GM21423 (cell line): ENCODE data around the gene AKT1S1.

ENCODE experiments used
- ATAC-seq: cut with Tn5 transposase; IDR thresholded peaks from one replicate; pipeline ENCODE4 v1.9.1; 2021; ENCODE audit warnings: mild to moderate bottlenecking, moderate library complexity; ENCODE audit not compliant: unreplicated experiment

The AKT1S1 gene

DNA sequence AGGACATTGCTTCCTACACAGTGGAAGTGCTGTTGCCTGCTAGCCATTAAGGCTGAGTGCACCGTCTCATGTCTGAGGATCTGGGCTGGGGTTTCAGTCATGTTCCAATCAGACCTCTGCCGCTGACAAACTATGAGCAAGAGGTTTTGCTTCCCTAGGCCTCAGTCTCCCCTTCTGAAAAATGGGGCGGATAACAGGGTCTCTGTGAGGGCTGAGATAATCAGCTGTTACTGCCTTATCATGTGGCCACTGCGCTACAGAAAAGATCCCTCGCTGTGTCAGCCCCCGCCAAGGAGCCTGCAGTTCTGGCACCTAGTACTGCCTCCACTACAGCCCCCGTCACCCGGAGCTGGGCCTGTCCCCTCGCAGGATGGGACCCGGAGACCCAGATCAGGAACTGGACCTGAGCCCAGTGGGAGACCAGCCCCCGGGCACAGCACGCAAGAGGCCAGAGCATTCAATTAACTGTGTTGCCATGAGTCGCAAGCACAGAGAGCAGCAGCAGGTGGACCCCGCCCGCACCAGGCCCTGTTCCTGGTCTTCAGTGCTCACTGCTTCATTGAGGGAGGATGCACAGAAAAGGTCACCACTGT lies 6.8 kb downstream of the AKT1S1 start:
- no peak for ATAC-seq

DNA sequence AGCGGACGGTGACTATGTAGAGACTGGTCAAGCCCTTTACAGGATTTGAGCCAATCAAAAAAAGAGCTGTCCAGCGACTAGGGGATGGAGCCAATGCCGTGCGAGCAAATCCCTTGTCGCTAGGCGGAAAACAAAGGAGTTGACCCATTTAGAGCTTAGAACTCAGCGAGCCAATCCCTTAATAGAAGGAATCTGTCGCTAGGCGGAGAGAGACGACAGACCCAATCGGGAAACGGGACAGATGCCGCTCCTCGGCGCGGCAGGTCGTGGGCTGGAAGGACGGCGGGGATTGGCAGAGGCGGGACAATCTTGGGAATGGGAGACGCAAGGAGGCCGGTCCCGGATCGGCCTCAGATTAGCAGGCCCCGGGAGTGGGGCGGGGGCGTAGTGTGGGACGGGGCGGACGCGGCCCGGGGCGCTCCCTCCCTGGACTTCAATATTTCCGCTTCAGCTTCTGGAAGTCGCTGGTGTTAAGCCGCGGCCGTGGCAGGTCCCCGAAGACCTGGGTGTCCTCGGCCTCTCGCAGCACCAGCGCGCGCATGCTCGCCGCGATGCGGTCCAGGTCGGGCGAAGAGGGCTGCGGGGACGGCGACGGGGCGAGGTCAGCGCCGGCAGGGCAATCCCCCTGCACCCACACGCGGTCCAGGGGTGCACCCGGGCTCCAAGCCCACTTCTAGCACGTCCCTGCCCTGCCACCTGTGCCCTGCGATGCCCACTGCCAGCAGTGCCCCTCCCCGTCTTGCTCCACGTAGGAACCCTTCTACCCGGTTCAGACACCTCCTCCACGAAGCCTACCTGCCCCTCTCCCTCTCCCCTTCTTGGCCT lies 7.5 kb downstream of the AKT1S1 start:
- peak; percentile 65 for ATAC-seq

DNA sequence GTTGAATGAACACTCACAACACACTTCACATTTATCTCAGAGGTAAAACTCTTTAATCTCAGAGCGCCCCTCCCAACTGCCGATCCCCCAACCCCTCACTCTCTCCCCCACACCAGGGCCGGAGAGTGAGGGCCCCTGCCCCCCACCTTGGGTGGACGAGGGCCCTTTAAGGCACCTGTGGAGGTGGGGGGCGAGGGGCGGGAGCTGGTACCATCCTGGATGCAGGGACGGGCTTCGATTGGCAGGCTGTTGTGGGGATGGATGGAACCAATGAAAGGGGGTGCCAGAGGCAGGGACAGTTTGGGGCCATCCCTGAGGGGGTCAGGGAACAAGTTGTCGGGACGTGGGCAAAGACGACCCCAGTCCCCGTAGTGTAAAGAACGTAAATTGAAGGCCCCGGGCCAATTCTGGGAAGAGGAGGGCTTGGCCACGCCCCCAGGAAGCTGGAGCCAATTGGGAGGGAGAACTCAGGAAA lies 8.1 kb downstream of the AKT1S1 start:
- peak; percentile 2 for ATAC-seq

DNA sequence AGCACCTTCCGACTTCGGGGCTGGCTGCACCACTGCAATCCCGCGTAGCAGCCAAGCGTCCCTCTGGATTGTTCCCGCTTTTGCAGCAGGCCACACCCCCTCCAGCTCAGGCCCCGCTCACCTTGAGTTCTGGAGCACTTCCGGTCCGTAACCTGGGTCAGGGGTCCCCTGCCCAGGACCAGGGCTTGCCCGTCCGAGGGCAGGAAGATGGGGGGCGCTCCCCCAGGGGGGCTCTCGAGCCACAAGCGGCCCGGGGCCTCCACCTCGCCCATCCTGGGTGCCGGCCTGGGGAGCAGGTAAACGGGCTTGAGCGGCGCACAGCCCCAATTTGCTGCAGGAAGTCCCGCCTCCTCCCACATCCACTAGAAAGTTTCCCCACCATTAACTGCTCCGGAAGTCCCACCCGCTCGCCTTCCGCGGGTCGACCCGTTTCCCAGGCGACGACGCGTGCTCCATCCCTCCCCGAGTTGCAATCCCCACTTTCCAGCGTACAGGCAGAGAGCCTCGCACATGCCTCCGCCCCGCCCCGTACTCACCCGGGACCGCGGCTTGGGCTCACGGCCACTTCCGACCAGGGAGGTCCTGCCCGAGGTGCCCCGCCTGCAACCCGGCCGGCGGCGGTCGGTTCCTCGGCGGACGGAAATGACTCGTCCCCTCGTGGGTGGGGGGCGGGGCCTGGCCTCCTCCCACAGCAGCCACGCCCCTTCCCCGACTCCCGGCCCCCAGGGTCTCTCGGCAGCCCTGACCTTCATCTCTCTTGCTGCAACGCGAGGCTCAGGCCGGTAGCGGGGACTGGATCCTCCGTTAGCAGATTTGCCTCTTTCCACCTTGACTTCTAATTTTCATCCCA lies 10.0 kb downstream of the AKT1S1 start, which contains the start of gene PNKP:
Gene PNKP, minus strand, starts transcription at position 644 of the 850 bp plus-strand sequence. Its CDS starts 372 bp downstream, at position 272.
- ATAC-seq, result peak; percentile 33

DNA sequence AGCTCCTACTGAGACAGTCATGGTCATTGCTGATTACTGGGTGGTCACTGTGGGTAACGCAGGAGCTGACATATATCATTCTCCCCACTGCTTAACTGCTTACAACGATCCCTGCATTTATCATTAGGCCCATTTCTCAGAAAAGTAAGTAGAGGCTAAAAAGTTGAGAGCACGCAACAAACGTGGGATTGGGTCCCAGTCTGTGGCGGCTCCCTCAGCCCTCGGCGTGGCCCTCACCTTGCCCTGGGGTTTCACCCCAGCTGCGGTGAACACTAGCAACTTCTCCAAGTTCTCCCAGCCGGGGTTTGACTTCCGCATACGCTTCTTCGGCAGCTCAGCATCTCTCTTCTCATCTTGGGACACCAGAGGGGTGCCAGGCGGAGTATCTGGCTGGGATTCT lies 12.3 kb downstream of the AKT1S1 start:
- no peak for ATAC-seq

DNA sequence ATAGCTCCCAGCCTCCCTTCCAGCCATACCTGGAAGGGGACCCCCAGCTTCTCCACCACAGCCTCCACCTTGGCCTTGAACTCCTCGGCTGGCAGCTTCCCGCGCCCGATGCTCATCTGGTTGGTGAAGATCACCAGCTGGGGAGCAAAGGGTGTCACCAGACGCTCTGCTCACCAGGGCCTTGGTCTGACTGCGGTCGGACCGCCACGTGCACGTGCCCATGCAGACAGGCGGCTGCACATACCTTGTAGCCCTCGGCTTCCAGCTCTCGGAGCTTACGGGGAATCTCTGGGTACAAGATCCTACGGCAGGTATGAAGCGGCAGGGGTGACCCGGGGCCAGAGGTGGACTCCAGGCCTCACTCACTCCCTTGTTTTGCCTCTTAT lies 13.2 kb downstream of the AKT1S1 start:
- ATAC-seq, result no peak

DNA sequence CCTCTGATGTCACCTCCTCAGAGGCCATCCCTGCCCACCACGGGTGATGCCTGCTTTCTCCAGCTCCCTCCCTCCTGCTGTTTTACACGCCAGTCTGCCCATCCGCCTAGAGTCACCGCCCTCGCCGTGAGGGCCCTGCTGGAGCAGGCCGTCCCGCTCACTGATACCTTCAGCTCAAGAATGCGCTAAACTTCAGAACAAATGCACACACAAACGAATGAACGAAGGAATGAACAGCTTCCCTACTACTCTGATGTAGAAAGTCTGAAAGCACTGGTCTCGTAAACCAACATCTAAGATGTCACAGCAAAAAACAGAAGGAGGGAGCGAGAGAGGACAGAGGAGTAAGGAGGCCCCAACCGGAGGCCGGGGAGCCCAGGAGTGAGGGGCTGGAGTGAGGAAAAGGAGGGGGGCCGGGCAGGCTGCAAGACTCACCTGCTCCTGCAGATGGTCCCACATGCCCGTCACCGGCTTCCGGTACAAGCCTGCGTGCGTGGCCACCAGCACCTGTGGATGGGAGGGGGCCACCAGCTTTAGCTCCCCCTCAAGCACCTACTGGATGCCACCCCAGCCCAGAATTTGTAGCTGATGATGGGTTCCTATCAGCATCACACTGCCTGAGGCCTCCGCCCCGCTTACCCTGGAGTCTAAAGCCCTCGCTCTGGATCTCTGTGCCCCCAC lies 13.8 kb downstream of the AKT1S1 start:
- ATAC-seq, result no peak

DNA sequence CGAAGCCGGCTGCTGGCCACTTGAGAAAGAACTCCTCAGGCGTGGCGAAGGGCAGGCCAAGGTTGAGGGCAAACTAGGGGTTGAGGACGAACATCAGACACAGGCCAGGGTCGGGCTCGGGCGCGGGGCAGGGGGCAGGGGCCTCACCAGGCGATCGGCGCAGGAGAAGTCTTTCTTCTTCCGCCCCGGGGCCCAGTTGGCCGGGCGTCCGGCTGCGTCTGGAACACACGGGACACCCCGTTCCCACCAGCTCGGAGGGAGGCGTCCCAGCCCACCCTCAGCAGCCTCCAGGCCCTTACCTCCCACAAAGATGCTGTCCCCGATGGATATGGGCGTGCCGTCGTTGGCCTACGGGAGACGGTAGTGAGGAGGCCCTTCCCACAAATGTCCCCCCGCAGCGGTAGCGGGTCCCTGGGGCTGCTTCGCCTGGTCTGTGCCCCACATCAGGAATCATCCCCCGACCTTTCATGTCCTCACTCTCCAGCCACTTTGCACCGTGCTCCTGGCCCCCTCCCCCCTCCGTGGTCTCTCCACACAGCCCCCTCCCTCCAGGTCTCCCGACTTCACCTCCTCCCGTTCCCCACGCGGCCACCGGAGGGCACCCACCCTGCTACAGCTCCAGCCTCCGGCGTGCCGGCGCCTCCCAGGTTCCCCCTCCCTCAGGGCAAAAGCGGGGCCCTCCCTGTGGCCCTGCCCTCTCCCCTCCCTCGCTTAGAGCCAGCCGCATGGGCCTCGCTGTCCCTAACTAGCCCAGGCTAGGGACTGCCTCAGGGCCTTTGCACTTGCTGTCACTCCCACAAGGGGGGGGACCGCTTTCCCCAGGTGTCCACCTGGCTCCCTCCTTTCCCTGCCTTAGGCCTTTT lies 14.5 kb downstream of the AKT1S1 start:
- ATAC-seq, result no peak

DNA sequence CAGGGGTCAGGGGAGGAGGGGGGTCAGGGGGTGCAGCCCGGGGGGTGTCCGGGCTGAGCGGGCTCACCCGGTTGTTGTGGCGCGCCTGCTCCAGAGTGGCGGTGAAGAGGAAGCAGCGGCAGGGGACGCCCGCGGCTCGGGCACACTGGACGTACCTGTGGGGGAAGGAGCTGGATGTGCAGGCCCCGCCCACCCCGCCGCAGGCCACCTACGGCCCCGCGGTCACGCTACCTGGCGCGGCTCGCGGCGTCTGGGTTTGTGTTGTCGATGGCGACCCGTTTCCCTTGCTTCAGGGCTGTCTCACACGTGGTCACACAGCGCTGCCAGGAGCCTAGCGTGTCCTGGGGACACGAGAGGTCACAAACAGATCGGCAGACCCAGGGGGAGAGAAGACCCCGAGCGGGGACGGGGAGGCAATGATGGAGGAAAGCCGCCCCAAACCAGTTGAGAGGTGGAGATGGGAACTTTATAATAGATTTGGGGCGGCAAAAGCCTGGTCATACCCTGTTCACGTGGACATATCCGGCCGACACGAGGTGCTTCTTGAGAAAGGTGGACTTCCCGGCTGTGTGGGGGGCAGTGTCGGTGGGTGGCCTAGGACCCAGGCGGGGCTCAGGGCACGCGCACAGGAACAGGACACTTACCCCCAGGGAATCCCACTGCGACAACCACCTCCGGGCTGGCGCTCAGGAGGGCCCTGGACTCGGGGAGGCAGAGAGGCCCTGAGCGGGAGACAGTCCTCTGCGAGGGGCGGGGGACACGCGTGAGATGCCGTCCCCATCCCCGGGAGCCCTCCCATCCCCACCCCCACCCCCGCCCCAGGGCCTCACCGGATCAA lies 15.4 kb downstream of the AKT1S1 start:
- ATAC-seq, result no peak

DNA sequence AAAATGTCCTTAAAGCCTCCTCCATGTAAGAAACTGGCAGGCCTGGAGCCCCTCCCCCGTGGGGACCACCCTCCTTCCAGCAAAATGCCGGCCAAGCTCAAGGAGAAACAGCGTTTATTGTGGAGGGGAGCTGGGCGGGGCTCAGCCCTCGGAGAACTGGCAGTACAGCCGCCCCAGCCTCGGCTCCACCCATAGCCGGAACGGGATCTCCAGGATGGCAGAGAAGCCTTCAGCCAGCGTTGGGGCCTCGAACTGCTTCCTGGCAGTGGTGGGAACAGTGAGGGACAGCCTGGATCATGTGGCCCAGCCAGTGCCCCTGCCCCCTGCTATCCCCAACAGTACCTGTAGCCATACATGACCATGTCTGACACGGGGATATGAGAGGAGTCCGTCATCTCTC lies 16.0 kb downstream of the AKT1S1 start:
- ATAC-seq, result no peak

DNA sequence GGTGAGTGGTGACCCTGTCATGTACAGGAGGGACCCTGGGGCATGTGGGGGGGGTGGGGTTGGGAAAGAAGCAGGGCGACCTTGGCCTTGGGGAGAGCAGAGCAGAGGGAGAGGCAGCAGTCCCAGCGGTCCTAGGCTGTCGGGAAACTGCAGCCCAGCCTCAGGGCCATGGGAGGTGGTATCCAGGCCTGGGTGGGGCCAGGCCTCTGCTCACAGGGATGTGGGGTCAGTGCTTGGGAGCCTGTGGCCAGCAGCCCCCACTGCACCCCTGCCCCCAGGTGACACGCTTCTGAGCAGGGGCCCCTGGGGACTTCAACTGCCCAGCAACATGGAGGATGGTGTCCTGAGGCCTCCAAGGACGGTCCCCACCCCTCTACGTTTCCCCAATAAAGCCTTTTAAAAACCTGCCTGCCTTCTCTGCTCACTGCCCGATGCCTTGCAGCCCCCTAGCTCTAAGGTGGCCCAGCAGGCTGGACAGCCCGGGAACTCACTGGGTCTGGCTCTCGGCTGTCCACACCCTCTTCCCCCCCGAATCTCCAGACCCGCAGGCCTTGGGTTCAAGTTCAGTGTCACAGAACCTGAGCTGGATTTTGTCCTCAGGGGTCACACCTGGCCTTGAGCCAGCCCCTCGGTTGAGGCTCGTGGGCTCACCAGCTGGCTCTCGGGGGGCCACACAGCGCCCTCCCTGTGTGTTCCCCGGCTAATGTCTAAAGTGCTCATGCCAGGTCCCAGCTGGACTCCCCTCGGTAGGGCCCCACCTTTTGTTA lies 16.6 kb downstream of the AKT1S1 start:
- no peak for ATAC-seq

DNA sequence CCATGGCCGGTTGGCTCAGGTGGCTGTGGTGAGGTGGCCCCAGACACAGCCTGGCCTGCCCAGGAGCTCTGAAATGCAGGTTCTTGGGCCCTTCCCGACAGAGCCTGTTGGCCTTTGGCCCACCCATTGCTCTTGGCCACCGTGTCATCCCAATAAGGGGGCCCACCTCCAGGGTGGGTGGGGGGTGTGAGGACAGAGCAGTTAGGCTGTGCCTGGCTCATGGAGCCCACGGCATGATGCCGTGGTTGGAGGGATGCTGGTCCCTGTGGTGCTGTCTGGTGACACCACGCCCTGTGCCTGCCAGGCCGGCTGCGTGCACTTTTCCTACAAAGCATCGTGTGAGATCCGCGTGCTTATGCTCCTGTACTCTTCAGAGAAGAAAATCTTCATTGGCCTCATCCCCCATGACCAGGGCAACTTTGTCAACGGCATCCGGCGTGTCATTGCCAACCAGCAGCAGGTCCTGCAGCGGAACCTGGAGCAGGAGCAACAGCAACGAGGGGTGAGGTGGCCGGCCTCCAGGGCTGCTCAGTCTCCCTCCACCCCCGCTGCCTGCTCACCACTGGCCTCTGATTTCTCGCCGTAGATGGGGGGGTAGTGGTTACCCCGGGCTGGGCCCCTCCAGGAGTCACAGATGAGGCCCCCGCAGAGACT lies 17.3 kb downstream of the AKT1S1 start:
- ATAC-seq, result no peak

DNA sequence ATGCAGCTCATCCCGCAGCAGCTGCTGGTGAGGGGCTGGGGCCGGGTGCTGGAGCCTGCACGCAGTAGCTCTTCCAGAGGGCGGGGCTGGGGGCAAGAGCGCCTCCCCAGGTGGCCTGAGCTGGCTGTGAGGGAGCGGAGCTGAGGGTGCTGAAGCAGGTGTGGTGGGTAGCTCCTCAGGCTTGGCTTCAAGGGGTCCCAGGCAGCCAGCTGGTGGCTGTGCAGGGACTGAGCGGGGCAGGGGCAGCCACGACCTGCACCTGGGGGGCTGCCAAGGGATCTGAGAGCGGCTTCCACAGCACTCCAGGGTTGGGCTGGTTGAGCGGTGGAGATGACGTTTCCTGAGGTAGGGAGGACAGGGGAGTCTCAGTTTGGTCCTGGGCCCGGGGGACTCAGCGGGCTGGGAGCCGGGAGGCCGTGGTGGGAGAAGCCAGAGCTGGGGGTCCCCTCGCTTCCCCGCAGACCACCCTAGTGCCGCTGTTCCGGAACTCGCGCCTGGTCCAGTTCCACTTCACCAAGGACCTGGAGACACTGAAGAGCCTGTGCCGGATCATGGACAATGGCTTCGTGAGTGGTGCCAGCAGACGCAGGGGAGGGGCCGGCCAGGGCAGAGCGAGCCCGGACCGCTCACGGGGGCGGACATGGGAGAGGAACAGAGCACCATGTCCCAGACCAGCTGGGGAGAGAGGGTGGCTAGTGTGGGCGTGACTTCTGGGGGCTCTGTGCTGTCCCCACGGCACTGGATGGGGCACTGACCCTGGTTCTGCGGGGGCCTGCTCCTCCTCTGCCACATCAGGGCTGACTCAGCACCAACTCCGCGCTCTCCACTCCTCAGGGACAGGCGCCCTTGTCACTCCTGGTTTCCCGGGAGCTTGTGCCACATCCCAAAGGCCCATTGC lies 18.8 kb downstream of the AKT1S1 start:
- ATAC-seq, result no peak

DNA sequence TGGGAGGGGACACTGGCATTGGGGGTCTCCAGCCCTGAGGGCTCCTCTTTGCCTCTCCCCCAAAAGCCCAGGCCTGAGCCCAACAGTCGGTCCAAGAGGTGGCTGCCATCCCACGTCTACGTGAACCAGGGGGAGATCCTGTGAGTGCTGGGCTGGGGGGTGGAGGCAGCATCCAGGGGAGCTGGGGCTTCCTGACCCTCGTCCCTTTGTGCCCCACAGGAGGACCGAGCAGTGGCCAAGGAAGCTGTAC lies 19.4 kb downstream of the AKT1S1 start:
- ATAC-seq, result no peak

DNA sequence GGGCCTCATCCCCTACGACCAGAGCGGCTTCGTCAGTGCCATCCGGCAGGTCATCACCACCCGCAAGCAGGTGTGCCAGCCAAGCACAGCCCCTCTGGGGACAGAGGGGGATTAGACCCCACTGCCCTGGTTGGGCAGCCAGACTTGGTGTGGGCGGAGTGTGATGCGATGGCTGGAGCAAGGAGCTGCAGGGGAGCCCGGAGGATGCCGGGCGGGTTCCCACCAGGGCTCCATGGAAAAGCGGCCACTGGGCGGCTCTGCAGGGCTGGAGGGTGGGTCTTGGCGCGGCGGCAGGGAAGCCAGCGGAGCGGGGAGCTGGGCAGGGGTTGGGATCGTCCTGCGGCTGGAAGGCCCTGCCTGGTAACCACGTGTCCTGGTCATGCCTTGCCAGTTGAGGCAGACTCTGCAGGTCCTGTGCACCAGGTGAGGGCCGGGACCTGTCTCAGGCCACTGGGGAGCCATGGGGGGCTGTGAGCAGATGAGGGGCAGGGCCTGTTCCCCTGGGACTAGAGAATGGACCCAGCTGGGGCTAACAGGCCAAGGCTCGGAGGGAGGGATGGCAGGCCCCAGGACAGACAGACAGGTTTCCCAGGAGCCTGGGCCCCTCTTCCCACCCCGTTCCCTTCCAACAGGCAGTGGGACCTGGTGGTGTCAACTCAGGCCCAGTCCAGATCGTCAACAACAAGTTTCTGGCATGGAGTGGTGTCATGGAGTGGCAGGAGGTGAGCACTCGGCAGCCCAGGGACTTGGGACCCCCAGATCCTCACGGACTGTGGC lies 19.9 kb downstream of the AKT1S1 start:
- no peak for ATAC-seq

DNA sequence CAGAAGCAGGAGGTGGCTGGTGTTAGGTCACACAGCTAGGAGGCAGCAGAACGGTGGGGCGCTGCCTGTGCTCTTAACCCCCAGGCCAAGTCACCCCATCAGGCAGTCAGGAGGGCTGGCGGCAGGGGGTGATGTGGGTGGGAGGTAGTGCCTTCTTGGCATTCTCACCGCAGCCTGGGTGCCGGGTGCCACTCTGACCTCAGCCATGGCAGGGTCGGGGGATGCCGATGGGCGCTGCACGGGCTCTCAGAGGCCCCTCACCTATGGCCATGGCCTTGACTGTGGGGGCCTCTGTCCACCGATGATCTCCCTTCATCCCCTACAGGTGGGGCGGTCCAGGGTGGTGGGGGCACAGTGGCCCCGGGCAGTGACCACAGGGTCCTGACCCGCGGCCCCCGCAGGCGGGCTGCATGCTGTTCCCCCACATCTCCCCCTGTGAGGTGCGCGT lies 20.6 kb downstream of the AKT1S1 start:
- no peak for ATAC-seq
